Measurements from ENCODE around the gene IFT22. TPM values are rescaled to one million over a fixed set of nuclear protein-coding genes. Genes with fewer than 3 reads are reported as not detected.
"Not testable (repeated sequence)": the region's sequence is repeated elsewhere in the genome, so short reads cannot be mapped to it uniquely, and the experiment has no call there.

Gene IFT22
- total RNA-seq, 1 donor from 2014 or later = 32.0 TPM

DNA sequence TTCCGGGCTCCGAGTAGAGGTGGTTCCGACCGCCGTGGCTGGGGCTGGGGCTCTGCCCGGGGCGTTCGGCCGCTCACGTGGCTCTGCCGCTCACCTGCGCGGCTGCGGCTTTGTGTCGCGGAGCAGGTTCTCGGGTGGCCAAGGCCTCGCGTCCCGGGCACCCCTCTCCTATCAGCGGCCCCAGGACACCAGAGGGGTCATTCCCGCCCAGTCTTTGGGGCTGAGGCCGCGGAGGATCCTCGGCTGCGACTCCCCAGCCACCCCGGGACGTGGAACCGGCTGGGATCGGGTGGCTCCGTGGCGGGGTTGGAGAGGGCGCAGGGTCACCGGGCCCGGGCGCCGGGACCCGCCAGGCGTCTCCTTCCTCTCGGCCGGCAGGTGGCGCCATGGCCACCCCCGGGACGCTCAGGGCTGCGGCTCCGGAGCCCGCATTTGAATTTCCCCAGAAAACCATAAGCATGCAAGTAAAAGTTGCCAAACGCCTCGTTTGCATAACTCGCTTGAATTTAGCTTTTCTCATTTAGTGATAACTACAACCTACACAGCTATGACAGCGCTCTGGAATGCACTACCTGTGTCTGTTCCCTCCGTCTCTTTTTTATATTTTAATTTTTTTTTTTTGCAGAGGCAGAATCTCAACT, 42.2 kb upstream of the IFT22 start:
- intact Hi-C loops (cut with micrococcal nuclease) = no loop called here
- Histone ChIP-seq H3K9me3 (replicated peaks) (no peaks in the 10 kb centered on the region), H3K36me3 (no peaks in the 10 kb centered on the region), H3K27ac (replicated peaks) (peak overlapping the region; percentile 29), H3K4me1 (peaks cover 18% of the 10 kb centered on the region), H3K27me3 (ENCODE audit: low read depth) (peaks cover 48% of the 10 kb centered on the region), H3K4me3 (peak overlapping the region; percentile 76)
- TF ChIP-seq, protein P1, sequence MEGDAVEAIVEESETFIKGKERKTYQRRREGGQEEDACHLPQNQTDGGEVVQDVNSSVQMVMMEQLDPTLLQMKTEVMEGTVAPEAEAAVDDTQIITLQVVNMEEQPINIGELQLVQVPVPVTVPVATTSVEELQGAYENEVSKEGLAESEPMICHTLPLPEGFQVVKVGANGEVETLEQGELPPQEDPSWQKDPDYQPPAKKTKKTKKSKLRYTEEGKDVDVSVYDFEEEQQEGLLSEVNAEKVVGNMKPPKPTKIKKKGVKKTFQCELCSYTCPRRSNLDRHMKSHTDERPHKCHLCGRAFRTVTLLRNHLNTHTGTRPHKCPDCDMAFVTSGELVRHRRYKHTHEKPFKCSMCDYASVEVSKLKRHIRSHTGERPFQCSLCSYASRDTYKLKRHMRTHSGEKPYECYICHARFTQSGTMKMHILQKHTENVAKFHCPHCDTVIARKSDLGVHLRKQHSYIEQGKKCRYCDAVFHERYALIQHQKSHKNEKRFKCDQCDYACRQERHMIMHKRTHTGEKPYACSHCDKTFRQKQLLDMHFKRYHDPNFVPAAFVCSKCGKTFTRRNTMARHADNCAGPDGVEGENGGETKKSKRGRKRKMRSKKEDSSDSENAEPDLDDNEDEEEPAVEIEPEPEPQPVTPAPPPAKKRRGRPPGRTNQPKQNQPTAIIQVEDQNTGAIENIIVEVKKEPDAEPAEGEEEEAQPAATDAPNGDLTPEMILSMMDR (IDR thresholded peaks at IDR 0.05; ENCODE audit: borderline replicate concordance) = peak; percentile 96
- DNase-seq = peak; percentile 61

DNA sequence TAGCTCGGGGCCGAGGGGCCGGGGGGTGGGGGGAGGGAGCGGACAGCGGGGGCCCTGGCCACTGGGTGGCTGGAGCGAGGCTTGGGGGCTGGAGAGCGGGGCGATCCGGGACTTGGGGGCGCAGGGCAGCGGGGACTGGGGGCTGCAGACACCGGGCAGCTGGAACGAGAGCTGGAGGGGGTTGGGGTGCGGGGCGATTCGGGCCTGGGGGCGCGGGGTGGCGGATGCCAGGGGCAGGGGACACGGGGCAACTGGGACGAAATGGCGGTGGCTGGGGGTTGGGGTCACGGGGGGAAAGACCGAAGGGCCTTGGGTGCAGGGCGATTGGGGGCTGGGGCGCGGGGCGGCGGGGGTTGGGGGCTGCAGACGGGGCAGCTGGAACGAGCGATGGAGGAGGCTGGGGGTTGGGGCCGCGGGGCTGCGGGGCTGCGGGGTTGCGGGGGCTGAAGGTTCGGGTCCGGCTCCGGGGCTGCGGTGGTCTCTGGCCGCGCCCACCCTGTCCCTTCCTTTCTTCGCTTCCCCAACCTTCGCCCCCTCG, 41.7 kb upstream of the IFT22 start:
- no peak for DNase-seq
- Histone ChIP-seq H3K27ac (replicated peaks) (no peak overlapping the region), H3K4me1 (peaks cover 18% of the 10 kb centered on the region), H3K36me3 (no peaks in the 10 kb centered on the region), H3K9me3 (replicated peaks) (no peaks in the 10 kb centered on the region), H3K4me3 (peak overlapping the region; percentile 76), H3K27me3 (ENCODE audit: low read depth) (peaks cover 48% of the 10 kb centered on the region)
- intact Hi-C loops (cut with micrococcal nuclease) = no loop called here
- TF ChIP-seq, protein P1 (IDR thresholded peaks at IDR 0.05; ENCODE audit: borderline replicate concordance) = no peak

DNA sequence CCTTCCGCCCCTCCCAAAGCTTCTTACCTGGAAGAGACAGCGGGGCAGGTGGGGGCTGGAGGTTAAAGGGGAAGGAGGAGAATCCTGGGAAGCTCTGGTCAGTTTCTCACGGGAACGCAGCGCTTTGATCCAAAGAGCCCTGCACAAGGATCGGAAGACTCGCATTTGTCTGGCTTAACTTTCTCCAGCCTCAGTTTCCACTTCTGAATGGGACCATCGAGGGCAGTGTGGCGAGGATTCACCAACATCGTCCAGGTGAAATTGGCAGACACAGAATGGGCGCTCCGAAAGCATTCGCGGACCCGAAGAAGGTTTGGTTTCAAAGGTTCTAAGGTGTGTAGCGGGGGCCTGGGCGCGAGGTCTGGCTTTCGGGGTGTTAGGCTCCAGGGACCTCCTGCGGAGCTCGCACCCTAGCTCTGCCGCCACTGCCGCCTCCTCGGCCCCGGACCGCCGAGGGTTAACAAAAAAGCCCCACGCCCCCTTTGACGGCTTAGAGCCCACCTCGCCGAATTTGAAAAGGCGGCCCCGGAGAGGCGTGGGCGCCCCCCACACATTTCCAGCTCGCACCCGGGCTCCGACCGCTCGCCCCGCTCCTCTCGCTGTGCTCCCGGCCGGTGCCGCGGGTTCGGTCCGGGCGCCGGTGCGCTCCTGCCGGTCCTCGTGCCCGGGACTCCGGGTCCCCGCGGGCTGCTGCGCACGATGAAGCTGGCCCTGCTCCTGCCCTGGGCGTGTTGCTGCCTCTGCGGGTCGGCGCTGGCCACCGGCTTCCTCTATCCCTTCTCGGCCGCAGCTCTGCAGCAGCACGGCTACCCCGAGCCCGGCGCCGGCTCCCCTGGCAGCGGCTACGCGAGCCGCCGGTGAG, 41.0 kb upstream of the IFT22 start, which contains the start of gene COL26A1:
TSS of gene COL26A1 (plus strand) at position 542 of the 862 bp plus-strand sequence. CDS start at position 700, 158 bp downstream.
- peaks cover 18% of the 10 kb centered on the region for H3K4me1 ChIP-seq
- peak within 1 kb of the TSS; percentile 29 for H3K27ac ChIP-seq (replicated peaks)
- TF ChIP-seq, protein P1 (IDR thresholded peaks at IDR 0.05; ENCODE audit: borderline replicate concordance) = no peak
- H3K9me3 ChIP-seq (replicated peaks) = no peaks in the 10 kb centered on the region
- intact Hi-C loops (cut with micrococcal nuclease) = no loop called here
- peak; percentile 24 for DNase-seq
- H3K27me3 ChIP-seq (ENCODE audit: low read depth) = peaks cover 48% of the 10 kb centered on the region
- H3K4me3 ChIP-seq = peak within 1 kb of the TSS; percentile 76
- H3K36me3 ChIP-seq = no peaks in the 10 kb centered on the region

DNA sequence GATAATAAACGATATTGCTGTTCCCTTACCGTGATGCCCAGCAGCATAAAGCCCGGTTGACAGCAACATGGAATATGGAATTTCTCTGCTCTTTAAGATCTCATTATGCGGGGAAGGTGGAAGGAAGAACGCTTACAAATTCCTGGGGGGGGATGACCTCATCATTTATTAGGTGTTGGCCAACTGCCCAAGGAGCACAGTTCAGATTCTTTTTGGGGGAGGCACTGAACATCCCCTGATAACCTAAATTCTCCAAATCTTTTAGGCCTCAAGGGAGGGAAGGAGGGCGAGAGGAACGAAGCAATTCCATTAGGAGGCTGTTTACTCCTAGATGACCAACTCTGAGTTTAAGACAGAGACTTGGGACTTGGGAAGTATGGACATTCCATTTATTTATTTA, 35.8 kb upstream of the IFT22 start:
- no peak overlapping the region for H3K4me3 ChIP-seq
- no peak for DNase-seq

DNA sequence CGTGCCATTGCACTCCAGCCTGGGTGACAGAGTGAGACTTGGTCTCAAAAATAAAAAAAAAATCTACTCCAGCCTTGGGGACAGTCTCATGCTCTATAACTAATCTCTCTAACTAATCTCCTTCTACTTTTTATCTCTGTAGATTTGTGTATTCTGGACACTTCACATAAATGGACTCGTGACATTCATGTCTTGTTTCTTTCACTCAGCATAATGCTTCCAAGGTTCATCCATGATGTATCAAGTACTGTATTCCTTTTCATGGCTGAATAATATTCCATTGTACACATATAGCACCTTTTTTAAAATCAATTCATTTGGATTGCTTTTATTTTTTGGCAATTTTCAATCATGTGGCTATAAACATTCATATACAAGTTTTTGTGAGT, 31.3 kb upstream of the IFT22 start:
- Histone ChIP-seq H3K9me3 (replicated peaks) (no peaks in the 10 kb centered on the region), H3K36me3 (no peaks in the 10 kb centered on the region), H3K27me3 (ENCODE audit: low read depth) (peaks cover 32% of the 10 kb centered on the region), H3K27ac (replicated peaks) (no peak overlapping the region), H3K4me3 (no peak overlapping the region), H3K4me1 (no peaks in the 10 kb centered on the region)
- TF ChIP-seq, protein P1 (IDR thresholded peaks at IDR 0.05; ENCODE audit: borderline replicate concordance) = no peak
- intact Hi-C loops (cut with micrococcal nuclease) = no loop called here
- no peak for DNase-seq

More for the DNA sequence above, 35.8 kb upstream of the IFT22 start:
- no peaks in the 10 kb centered on the region for H3K36me3 ChIP-seq
- intact Hi-C loops (cut with micrococcal nuclease) = no loop called here
- no peaks in the 10 kb centered on the region for H3K9me3 ChIP-seq (replicated peaks)
- peaks cover under 1% of the 10 kb centered on the region for H3K4me1 ChIP-seq
- TF ChIP-seq, protein P1 (IDR thresholded peaks at IDR 0.05; ENCODE audit: borderline replicate concordance) = no peak
- no peak overlapping the region for H3K27ac ChIP-seq (replicated peaks)
- peaks cover 25% of the 10 kb centered on the region for H3K27me3 ChIP-seq (ENCODE audit: low read depth)

DNA sequence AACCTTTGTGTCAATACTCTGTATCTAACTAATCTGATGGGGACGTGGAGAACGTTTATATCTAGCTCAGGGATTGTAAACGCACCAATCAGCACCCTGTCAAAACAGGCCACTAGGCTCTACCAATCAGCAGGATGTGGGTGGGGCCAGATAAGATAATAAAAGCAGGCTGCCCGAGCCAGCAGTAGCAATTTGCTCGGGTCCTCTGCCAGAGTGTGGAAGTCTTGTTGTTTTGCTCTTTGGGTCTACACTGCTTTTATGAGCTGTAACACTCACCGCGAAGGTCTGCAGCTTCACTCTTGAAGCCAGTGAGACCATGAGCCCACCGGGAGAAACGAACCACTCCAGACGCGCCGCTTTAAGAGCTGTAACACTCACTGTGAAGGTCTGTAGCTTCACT, 27.7 kb upstream of the IFT22 start:
- H3K4me3 ChIP-seq; DNase-seq; H3K4me1 ChIP-seq; H3K27ac ChIP-seq (replicated peaks); H3K9me3 ChIP-seq (replicated peaks); H3K36me3 ChIP-seq; intact Hi-C loops (cut with micrococcal nuclease): not testable (repeated sequence)
- peaks cover 53% of the 10 kb centered on the region for H3K27me3 ChIP-seq (ENCODE audit: low read depth)

DNA sequence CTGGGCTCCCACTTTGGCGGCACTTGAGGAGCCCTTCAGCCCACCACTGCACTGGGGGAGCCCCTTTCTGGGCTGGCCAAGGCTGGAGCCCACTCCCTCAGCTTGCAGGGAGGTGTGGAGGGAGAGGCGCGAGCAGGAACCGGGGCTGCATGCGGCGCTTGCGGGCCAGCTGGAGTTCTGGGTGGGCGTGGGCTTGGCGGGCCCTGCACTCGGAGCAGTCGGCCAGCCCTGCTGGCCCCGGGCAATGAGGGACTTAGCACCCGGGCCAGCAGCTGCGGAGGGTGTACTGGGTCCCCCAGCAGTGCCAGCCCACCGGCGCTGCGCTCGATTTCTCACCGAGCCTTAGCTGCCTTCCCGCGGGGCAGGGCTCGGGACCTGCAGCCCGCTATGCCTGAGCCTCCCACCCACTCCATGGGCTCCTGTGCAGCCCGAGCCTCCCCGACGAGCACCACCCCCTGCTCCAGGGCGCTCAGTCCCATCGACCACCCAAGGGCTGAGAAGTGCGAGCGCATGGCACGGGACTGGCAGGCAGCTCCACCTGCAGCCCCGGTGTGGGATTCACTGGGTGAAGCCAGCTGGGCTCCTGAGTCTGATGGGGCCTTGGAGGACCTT, 26.9 kb upstream of the IFT22 start:
- H3K27ac ChIP-seq (replicated peaks); intact Hi-C loops (cut with micrococcal nuclease); H3K4me3 ChIP-seq; H3K36me3 ChIP-seq; H3K9me3 ChIP-seq (replicated peaks); DNase-seq; H3K4me1 ChIP-seq: not testable (repeated sequence)
- peaks cover 55% of the 10 kb centered on the region for H3K27me3 ChIP-seq (ENCODE audit: low read depth)

Data from left ventricle myocardium inferior (tissue), 1 donor.